HEK293T (cell line): Measurements from ENCODE around the gene NHSL2.

ENCODE experiments used
- ARNT ChIP-seq: fragments of 450-650 bp; IDR thresholded peaks from 2 replicates; pipeline ENCODE4 v1.6.1; 2017; ENCODE audit warnings: mild to moderate bottlenecking
- BHLHE40 ChIP-seq: fragments of 450-650 bp; IDR thresholded peaks from 2 replicates; pipeline ENCODE4 v1.6.1; 2016; ENCODE audit warnings: mild to moderate bottlenecking, moderate library complexity, borderline replicate concordance
- ELF4 ChIP-seq: fragments of 450-650 bp; IDR thresholded peaks from 2 replicates; pipeline ENCODE4 v1.6.1; 2017; ENCODE audit warnings: antibody characterized with exemption
- FOXA1 ChIP-seq: fragments of 450-650 bp; IDR thresholded peaks from 2 replicates; pipeline ENCODE4 v1.6.1; 2016; ENCODE audit warnings: mild to moderate bottlenecking
- FOXK2 ChIP-seq: fragments of 450-650 bp; IDR thresholded peaks from 2 replicates; pipeline ENCODE4 v1.6.1; 2016; ENCODE audit warnings: mild to moderate bottlenecking
- FOXM1 ChIP-seq: fragments of 450-650 bp; IDR thresholded peaks from 2 replicates; pipeline ENCODE4 v1.6.1; 2017; ENCODE audit warnings: mild to moderate bottlenecking, borderline replicate concordance
- HDGF ChIP-seq: fragments of 450-650 bp; IDR thresholded peaks from 2 replicates; pipeline ENCODE4 v1.6.1; 2017; ENCODE audit warnings: antibody characterized with exemption, borderline replicate concordance
- PKNOX1 ChIP-seq: fragments of 450-650 bp; IDR thresholded peaks from 2 replicates; pipeline ENCODE4 v1.6.1; 2016
- SP1 ChIP-seq: fragments of 450-650 bp; IDR thresholded peaks from 2 replicates; pipeline ENCODE4 v1.6.1; 2017
- SUZ12 ChIP-seq: fragments of 450-650 bp; IDR thresholded peaks from 2 replicates; pipeline ENCODE4 v1.6.1; 2016; ENCODE audit warnings: mild to moderate bottlenecking
- ZNF384 ChIP-seq: fragments of 450-650 bp; IDR thresholded peaks from 2 replicates; pipeline ENCODE4 v1.6.1; 2016

GRCh38 chrX:72019487-72019886 lies 108.8 kb downstream of the NHSL2 start:
- TF ChIP-seq FOXA1, result no peak
- no peak for TF ChIP-seq ELF4
- no peak for TF ChIP-seq HDGF
- TF ChIP-seq ZNF384, result no peak
- no peak for TF ChIP-seq PKNOX1
- TF ChIP-seq FOXK2, result no peak
- no peak for TF ChIP-seq BHLHE40
- no peak for TF ChIP-seq SUZ12
- TF ChIP-seq FOXM1, result no peak
- no peak for TF ChIP-seq SP1
- no peak for TF ChIP-seq ARNT
